Sigmoid colon (tissue), 4 donors: Measurements from ENCODE around the gene RAP1B.

Source experiments
- POLR2A ChIP-seq, 2 donors: fragments of 450-650 bp; IDR thresholded peaks; one replicate each; pipeline ENCODE4 v1.6.1; 2016; ENCODE audit warnings: antibody characterized with exemption in 2 of 2, mild to moderate bottlenecking in 2 of 2, moderate library complexity in 2 of 2
- POLR2AphosphoS5 ChIP-seq, 4 donors: sonication (generic); formaldehyde crosslinking; IDR thresholded peaks; one replicate each; pipeline ENCODE4 v1.6.1; 2017; ENCODE audit warnings: antibody characterized with exemption in 4 of 4
- TF ChIP-seq, protein P1 (sequence below), 4 experiments: fragments of 450-650 bp in 3 of 4; fragments of 200-600 bp in 1 of 4; IDR thresholded peaks; one replicate each; pipeline ENCODE4 v1.5.1; 2016 to 2019; ENCODE audit warnings: antibody characterized with exemption in 4 of 4, mild to moderate bottlenecking in 3 of 4, moderate library complexity in 2 of 4

DNA sequence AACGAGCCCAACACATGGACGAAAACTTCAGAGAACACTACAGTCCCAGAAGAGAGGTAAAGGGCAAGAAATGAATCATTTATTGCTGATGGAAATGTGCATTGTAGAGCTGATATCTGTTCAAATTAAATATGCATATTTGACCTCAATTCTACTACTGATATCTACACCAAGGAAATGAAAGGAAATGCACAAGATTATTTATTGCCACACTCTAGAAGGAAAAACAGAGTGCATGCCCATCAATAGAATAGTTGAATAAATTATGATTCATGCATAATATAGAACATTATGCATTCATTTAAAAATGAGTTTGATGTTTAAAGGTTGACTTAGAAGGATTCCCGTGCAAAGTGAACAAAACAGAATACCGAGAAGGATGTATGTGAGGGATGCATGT lies 60.5 kb downstream of the RAP1B start:
- TF ChIP-seq, protein P1, sequence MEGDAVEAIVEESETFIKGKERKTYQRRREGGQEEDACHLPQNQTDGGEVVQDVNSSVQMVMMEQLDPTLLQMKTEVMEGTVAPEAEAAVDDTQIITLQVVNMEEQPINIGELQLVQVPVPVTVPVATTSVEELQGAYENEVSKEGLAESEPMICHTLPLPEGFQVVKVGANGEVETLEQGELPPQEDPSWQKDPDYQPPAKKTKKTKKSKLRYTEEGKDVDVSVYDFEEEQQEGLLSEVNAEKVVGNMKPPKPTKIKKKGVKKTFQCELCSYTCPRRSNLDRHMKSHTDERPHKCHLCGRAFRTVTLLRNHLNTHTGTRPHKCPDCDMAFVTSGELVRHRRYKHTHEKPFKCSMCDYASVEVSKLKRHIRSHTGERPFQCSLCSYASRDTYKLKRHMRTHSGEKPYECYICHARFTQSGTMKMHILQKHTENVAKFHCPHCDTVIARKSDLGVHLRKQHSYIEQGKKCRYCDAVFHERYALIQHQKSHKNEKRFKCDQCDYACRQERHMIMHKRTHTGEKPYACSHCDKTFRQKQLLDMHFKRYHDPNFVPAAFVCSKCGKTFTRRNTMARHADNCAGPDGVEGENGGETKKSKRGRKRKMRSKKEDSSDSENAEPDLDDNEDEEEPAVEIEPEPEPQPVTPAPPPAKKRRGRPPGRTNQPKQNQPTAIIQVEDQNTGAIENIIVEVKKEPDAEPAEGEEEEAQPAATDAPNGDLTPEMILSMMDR (IDR thresholded peaks at IDR 0.05), result no peak
- TF ChIP-seq POLR2A (IDR thresholded peaks at IDR 0.05), result no peak
- peak in 2 of 4 donors; percentile 19 to 38 for TF ChIP-seq POLR2AphosphoS5 (IDR thresholded peaks at IDR 0.05)
